PC-9 (cell line): ENCODE data around the gene SASH1.
A peak's percentile ranks its signal among the peaks of the same experiment; 100 is the strongest.

Experiments
- EZH2 ChIP-seq: fragments of 200-600 bp; sonication (generic); IDR thresholded peaks from 2 replicates; pipeline ENCODE4 v1.8.0; 2017; ENCODE audit warnings: antibody characterized with exemption, low read depth
- TF ChIP-seq, protein P1 (sequence below): fragments of 200-600 bp; sonication (generic); conservative IDR thresholded peaks from 2 replicates; pipeline ENCODE4 v1.6.1; 2017; ENCODE audit warnings: mixed run types, antibody characterized with exemption, mild to moderate bottlenecking, moderate library complexity

DNA sequence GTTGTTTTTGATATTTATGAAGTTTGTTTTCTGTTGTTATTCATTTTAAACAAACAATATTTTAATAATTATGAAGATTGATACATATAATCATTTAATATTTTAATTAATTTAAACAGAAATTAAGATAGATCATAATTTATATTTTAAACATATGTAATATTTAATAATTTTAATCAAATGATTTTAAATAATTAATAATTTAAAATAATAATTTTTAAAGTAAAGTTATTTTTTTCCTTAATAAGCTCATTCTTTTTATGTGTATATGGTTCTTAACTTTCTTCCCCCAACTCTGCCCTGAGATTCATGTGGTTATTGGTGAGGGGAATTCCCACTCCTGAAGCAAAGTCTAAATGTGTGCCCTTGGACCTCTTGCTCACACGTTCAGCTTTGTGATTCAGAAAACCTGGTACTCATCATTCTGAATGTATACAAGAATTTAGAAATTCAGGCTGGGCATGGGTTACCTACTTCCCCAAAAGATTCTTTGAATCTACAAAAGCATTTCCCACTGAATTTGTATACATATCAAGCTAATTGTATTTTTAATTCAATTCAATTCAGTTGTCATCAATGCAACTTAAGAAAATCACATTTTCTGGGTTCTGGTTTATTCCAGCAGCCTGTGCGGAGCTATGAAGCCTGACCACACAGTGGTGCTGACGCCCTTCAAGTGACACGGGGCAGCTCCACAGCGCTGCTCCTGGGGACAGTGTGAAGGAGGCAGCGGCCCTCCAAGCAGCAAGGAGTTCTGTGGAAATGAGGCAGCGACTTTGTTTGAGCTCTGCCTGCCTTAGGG is 235.2 kb downstream of the SASH1 start:
- TF ChIP-seq, protein P1, sequence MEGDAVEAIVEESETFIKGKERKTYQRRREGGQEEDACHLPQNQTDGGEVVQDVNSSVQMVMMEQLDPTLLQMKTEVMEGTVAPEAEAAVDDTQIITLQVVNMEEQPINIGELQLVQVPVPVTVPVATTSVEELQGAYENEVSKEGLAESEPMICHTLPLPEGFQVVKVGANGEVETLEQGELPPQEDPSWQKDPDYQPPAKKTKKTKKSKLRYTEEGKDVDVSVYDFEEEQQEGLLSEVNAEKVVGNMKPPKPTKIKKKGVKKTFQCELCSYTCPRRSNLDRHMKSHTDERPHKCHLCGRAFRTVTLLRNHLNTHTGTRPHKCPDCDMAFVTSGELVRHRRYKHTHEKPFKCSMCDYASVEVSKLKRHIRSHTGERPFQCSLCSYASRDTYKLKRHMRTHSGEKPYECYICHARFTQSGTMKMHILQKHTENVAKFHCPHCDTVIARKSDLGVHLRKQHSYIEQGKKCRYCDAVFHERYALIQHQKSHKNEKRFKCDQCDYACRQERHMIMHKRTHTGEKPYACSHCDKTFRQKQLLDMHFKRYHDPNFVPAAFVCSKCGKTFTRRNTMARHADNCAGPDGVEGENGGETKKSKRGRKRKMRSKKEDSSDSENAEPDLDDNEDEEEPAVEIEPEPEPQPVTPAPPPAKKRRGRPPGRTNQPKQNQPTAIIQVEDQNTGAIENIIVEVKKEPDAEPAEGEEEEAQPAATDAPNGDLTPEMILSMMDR = peak; percentile 82
- TF ChIP-seq EZH2 = no peak
